K562 (cell line): ENCODE results near the gene ZNF442. TPM values are rescaled to one million over a fixed set of nuclear protein-coding genes. Genes with fewer than 3 reads are reported as not detected.
A peak's percentile ranks its signal among the peaks of the same experiment; 100 is the strongest.

ENCODE experiments used
- CBFA2T2 ChIP-seq: fragments of 450-650 bp; conservative IDR thresholded peaks from 2 replicates; pipeline ENCODE4 v1.6.1; 2017; ENCODE audit warnings: mild to moderate bottlenecking
- CBFA2T3 ChIP-seq: fragments of 450-650 bp; IDR thresholded peaks from 2 replicates; pipeline ENCODE4 v1.6.1; 2017
- HMBOX1 ChIP-seq: sonication (generic); IDR thresholded peaks from 2 replicates; pipeline ENCODE4 v1.6.1; 2016
- ID3 ChIP-seq, 2 experiments: fragments of 250-450 bp in 1 of 2; fragments of 450-650 bp in 1 of 2; sonication (Bioruptor Pico) in 1 of 2; IDR thresholded peaks; 2 replicates each; pipeline versions ENCODE4 v1.6.1 to v1.8.0; 2016 to 2021; ENCODE audit warnings: mild to moderate bottlenecking in 2 of 2, moderate library complexity in 2 of 2, missing compliant biosample characterization in 1 of 2, missing genetic modification characterization in 1 of 2
- KLF16 ChIP-seq: IDR thresholded peaks from 2 replicates; pipeline ENCODE4 v1.6.1; 2016; ENCODE audit warnings: antibody characterized with exemption
- LEF1 ChIP-seq: fragments of 450-650 bp; IDR thresholded peaks from 2 replicates; pipeline ENCODE4 v1.6.1; 2016; ENCODE audit warnings: mild to moderate bottlenecking
- MYC ChIP-seq, 2 experiments: fragments of 250-450 bp in 1 of 2; sonication (Bioruptor Pico) in 1 of 2; IDR thresholded peaks; 2 replicates each; pipeline versions ENCODE4 v1.5.1 to v1.6.1; 2012 to 2021; ENCODE audit warnings: low read depth in 2 of 2, borderline replicate concordance in 1 of 2, improper control_type of control experiment in 1 of 2, low read length in 1 of 2, mild to moderate bottlenecking in 1 of 2, moderate library complexity in 1 of 2
- NCOA2 ChIP-seq, 2 experiments: fragments of 450-650 bp; IDR thresholded peaks; 2 replicates each; pipeline ENCODE4 v1.6.1; 2018; ENCODE audit warnings: mild to moderate bottlenecking in 2 of 2, moderate library complexity in 1 of 2; ENCODE audit not compliant: partially characterized antibody in 2 of 2
- NR2C2 ChIP-seq, 2 experiments: fragments of 200-800 bp in 1 of 2; sonication (Bioruptor generic) in 1 of 2; sonication (generic) in 1 of 2; formaldehyde crosslinking in 1 of 2; IDR thresholded peaks; 2 replicates each; pipeline versions ENCODE4 v1.6.1 to v1.8.0; 2016 to 2022; ENCODE audit warnings: mild to moderate bottlenecking in 1 of 2, missing compliant biosample characterization in 1 of 2, missing genetic modification characterization in 1 of 2, missing genetic modification reagents in 1 of 2
- RAD21 ChIP-seq, 2 experiments: fragments of 250-450 bp in 1 of 2; fragments of 450-650 bp in 1 of 2; sonication (Bioruptor Pico) in 1 of 2; formaldehyde crosslinking in 1 of 2; IDR thresholded peaks in 1 of 2; conservative IDR thresholded peaks in 1 of 2; 2 replicates each; pipeline versions ENCODE4 v1.4.0 to v1.8.0; 2020 to 2022; ENCODE audit warnings: mild to moderate bottlenecking in 2 of 2, moderate library complexity in 1 of 2
- REST ChIP-seq, 2 experiments: fragments of 450-650 bp; formaldehyde crosslinking in 1 of 2; IDR thresholded peaks; 2 replicates each; pipeline versions ENCODE4 v1.4.0 to v1.6.1; 2014 to 2020; ENCODE audit warnings: mild to moderate bottlenecking in 2 of 2, borderline replicate concordance in 1 of 2, low read depth in 1 of 2
- TAL1 ChIP-seq: fragments of 450-650 bp; IDR thresholded peaks from 2 replicates; pipeline ENCODE4 v1.6.1; 2016; ENCODE audit warnings: mild to moderate bottlenecking
- TBL1XR1 ChIP-seq, 2 experiments: IDR thresholded peaks; 2 replicates each; pipeline ENCODE4 v1.6.1; 2012; ENCODE audit warnings: improper control_type of control experiment in 2 of 2, low read length in 2 of 2, mild to moderate bottlenecking in 1 of 2
- ZNF589 ChIP-seq: fragments of 200-800 bp; sonication (Bioruptor generic); IDR thresholded peaks from 2 replicates; pipeline ENCODE4 v1.6.1; 2016; ENCODE audit warnings: low read depth, missing genetic modification characterization, missing compliant biosample characterization
- ZZZ3 ChIP-seq: fragments of 450-650 bp; IDR thresholded peaks from 2 replicates; pipeline ENCODE4 v1.6.1; 2016; ENCODE audit warnings: antibody characterized with exemption, mild to moderate bottlenecking, moderate library complexity
- polyA plus RNA-seq, 8 experiments: library from polyadenylated mRNA; depleted of rRNA in 4 of 8; stranded (reverse) in 5 of 8; unstranded in 3 of 8; fragments of >200 nt; fragmentation: Nextera tagmentation in 2 of 8; fragmentation: Illumina TruSeq in 1 of 8; extraction: Ambion mirVana in 2 of 8; extraction: Trizol in 1 of 8; gene quantifications; 2 replicates each; pipeline versions ENCODE4 v1.2.1 to v1.2.3, GENCODE V29; 2011 to 2014; ENCODE audit warnings: inconsistent platforms in 1 of 8, missing spikeins in 1 of 8
- total RNA-seq, 7 experiments: library from RNA; depleted of rRNA in 6 of 7; stranded (reverse); fragments of >200 nt in 6 of 7; fragmentation: Illumina TruSeq in 2 of 7; extraction: Trizol in 2 of 7; gene quantifications; 2 replicates each; pipeline versions ENCODE4 v1.2.1 to v1.2.3, GENCODE V29; 2011 to 2021; ENCODE audit warnings: low replicate concordance in 1 of 7

The ZNF442 gene
- total and polyA plus RNA-seq, 9 of the 15 experiments (the other 6 are each of a cell fraction or from before 2014, with no cell fraction given) = 1.7 to 7.0 (median 4.1) TPM

- TF ChIP-seq REST (IDR thresholded peaks at IDR 0.05; ENCODE audit: borderline replicate concordance) (peak; percentile 39), REST (CRISPR knock-in tag; IDR thresholded peaks at IDR 0.05; ENCODE audit: low read depth) (no peak), CBFA2T3 (peak; percentile 64), MYC (IDR thresholded peaks at IDR 0.05; ENCODE audit: low read depth, low read length) (peak; percentile 19; the same call in 1 of the 2 replicates), MYC (CRISPR knock-in tag; IDR thresholded peaks at IDR 0.05; ENCODE audit: borderline replicate concordance, low read depth) (no peak), ZNF589 (peak; percentile 33; the same call in 1 of the 2 replicates), NR2C2 (CRISPR knock-in tag; IDR thresholded peaks at IDR 0.05) (no peak), NR2C2 (tag; IDR thresholded peaks at IDR 0.05) (peak; percentile 59; the same call in 1 of the 2 replicates), KLF16 (peak; percentile 76), RAD21 (CRISPR knock-in tag; conservative IDR thresholded peaks at IDR 0.05 in 1 of 2, IDR thresholded peaks at IDR 0.05 in 1 of 2) (0 out of 4 replicates have a peak, but pooled peaks of 1 of the 2 experiments have one; percentile 3), TAL1 (peak; percentile 46), LEF1 (0 out of 2 replicates have a peak, but pooled peaks have one; percentile 27), HMBOX1 (peak; percentile 81), ZZZ3 (no peak), TBL1XR1 (IDR thresholded peaks at IDR 0.05; ENCODE audit: low read length in 2 of 2) (peak in 1 of 2 experiments; percentile 23; a peak in 1 of 4 replicates), ID3 (CRISPR knock-in tag; IDR thresholded peaks at IDR 0.05) (no peak), ID3 (tag; IDR thresholded peaks at IDR 0.05) (peak; percentile 88; the same call in 1 of the 2 replicates), NCOA2 (IDR thresholded peaks at IDR 0.05; ENCODE audit: partially characterized antibody in 2 of 2) (no peak), CBFA2T2 (peak; percentile 48; the same call in 1 of the 2 replicates)
These were observed 34.1 kb downstream of the ZNF442 start (continued) for GRCh38 chr19:12331211-12331941.
